Keratinocyte (primary cell): ENCODE measurements around the gene TNFRSF4. TPM values are rescaled to one million over a fixed set of nuclear protein-coding genes. Genes with fewer than 3 reads are reported as not detected.

Experiments used
- DNase-seq: peaks from one replicate; pipeline ENCODE4 v3.0.0-alpha.2; 2011; ENCODE audit warnings: low read depth, missing footprints, low spot score
- FAIRE-seq: peaks from 2 replicates; lab custom pipeline; 2011; peaks lifted over from hg19 to GRCh38; lab: Jason Lieb, UNC
- H2AFZ ChIP-seq: 2 replicates; pipeline ENCODE4 v1.6.0; 2012; ENCODE audit warnings: low read length, control low read depth, inconsistent platforms; ENCODE audit not compliant: control insufficient read depth
- H3K27ac ChIP-seq: 2 replicates; pipeline ENCODE4 v1.5.1; 2011; ENCODE audit warnings: low read length; ENCODE audit not compliant: control insufficient read depth, insufficient read depth
- H3K27me3 ChIP-seq: 3 replicates; pipeline ENCODE4 v1.6.0; 2011; ENCODE audit warnings: low read length; ENCODE audit not compliant: control insufficient read depth, insufficient read depth; ENCODE audit errors: extremely low read depth
- H3K36me3 ChIP-seq, 2 experiments: 2 replicates in 1 of 2; 3 replicates in 1 of 2; pipeline ENCODE4 v1.5.1; 2011; ENCODE audit warnings: low read length in 2 of 2, mild to moderate bottlenecking in 1 of 2; ENCODE audit not compliant: control insufficient read depth in 2 of 2, insufficient read depth in 2 of 2; ENCODE audit errors: extremely low read depth in 1 of 2
- H3K4me1 ChIP-seq: 3 replicates; pipeline ENCODE4 v1.5.1; 2011; ENCODE audit warnings: low read length; ENCODE audit not compliant: control insufficient read depth, insufficient read depth; ENCODE audit errors: extremely low read depth
- H3K4me2 ChIP-seq: 3 replicates; pipeline ENCODE4 v1.6.0; 2011; ENCODE audit warnings: low read depth, low read length; ENCODE audit not compliant: control insufficient read depth, insufficient read depth; ENCODE audit errors: extremely low read depth
- H3K4me3 ChIP-seq, 3 experiments: fragments of 200-600 bp in 1 of 3; sonication (generic) in 1 of 3; 2 replicates in 2 of 3; 3 replicates in 1 of 3; pipeline ENCODE4 v1.5.1; 2011 to 2016; ENCODE audit warnings: low read length in 3 of 3, mild to moderate bottlenecking in 3 of 3, control low read depth in 2 of 3, inconsistent platforms in 1 of 3, low read depth in 1 of 3, mixed read lengths in 1 of 3, mixed run types in 1 of 3, moderate library complexity in 1 of 3; ENCODE audit not compliant: control insufficient read depth in 2 of 3, insufficient read depth in 2 of 3; ENCODE audit errors: extremely low read depth in 1 of 3
- H3K79me2 ChIP-seq: 2 replicates; pipeline ENCODE4 v1.6.0; 2012; ENCODE audit warnings: low read length; ENCODE audit not compliant: control insufficient read depth, insufficient read depth
- H3K9ac ChIP-seq: 3 replicates; pipeline ENCODE4 v1.6.0; 2011; ENCODE audit warnings: low read length; ENCODE audit not compliant: control insufficient read depth, insufficient read depth; ENCODE audit errors: extremely low read depth
- H3K9me1 ChIP-seq: 3 replicates; pipeline ENCODE4 v1.6.0; 2011; ENCODE audit warnings: low read length; ENCODE audit not compliant: control insufficient read depth, insufficient read depth; ENCODE audit errors: extremely low read depth
- H3K9me3 ChIP-seq: 2 replicates; pipeline ENCODE4 v1.5.1; 2012; ENCODE audit warnings: low read depth, low read length; ENCODE audit not compliant: control insufficient read depth
- H4K20me1 ChIP-seq: 3 replicates; pipeline ENCODE4 v1.6.0; 2011; ENCODE audit warnings: low read length; ENCODE audit not compliant: control insufficient read depth, insufficient read depth; ENCODE audit errors: extremely low read depth
- CTCF ChIP-seq, 3 experiments: IDR thresholded peaks in 1 of 3; conservative IDR thresholded peaks in 1 of 3; optimal IDR thresholded peaks in 1 of 3; 2 replicates in 2 of 3; 3 replicates in 1 of 3; pipeline versions ENCODE3 to v1.5.1; 2011; ENCODE audit warnings: low read length in 3 of 3, mild to moderate bottlenecking in 3 of 3, moderate library complexity in 2 of 3, control low read depth in 1 of 3, inconsistent platforms in 1 of 3; ENCODE audit not compliant: insufficient read depth in 2 of 3; ENCODE audit errors: extremely low read depth in 1 of 3
- EZH2 ChIP-seq: IDR thresholded peaks from one replicate; pipeline ENCODE4 v1.6.1; 2012; ENCODE audit warnings: inconsistent platforms, mild to moderate bottlenecking, low read length, moderate library complexity
- dilution Hi-C: fragments of 300-500 bp; cut with MboI; formaldehyde crosslinking; loops from one replicate; pipeline ENCODE4 v1.7.0; 2020; ENCODE audit warnings: low sequenced_read_pairs; ENCODE audit not compliant: extremely low pct_ligation_motif_present
- polyA plus RNA-seq, 5 experiments: library from polyadenylated mRNA; depleted of rRNA in 3 of 5; stranded (reverse) in 3 of 5; stranded (forward) in 1 of 5; unstranded in 1 of 5; fragments of >200 nt; gene quantifications; 1 replicate in 1 of 5; 2 replicates in 3 of 5; 3 replicates in 1 of 5; pipeline versions ENCODE4 v1.2.1 to v1.2.3, GENCODE V29; 2011 to 2012; ENCODE audit warnings: missing spikeins in 2 of 5, low read depth in 1 of 5, low replicate concordance in 1 of 5

Gene TNFRSF4
- polyA plus RNA-seq, 1 donor (not counting 4 experiments of a cell fraction or from before 2014, with no cell fraction given), result not detected

GRCh38 chr1:1170215-1171091 lies 43.5 kb downstream of the TNFRSF4 start:
- Histone ChIP-seq H3K4me3 (no peak overlapping the region), H3K9me1 (no peaks in the 10 kb centered on the region), H4K20me1 (peaks cover 7% of the 10 kb centered on the region), H3K79me2 (peaks cover 30% of the 10 kb centered on the region), H3K4me2 (no peak overlapping the region), H3K36me3 (peaks cover 0 to 7% of the 10 kb centered on the region in 2 experiments), H3K9me3 (no peaks in the 10 kb centered on the region), H3K4me1 (peaks cover 8% of the 10 kb centered on the region), H3K27me3 (no peaks in the 10 kb centered on the region), H2AFZ (no peak overlapping the region), H3K9ac (no peak overlapping the region), H3K27ac (no peak overlapping the region)
- DNase-seq (no peak), FAIRE-seq (no peak)
- TF ChIP-seq EZH2 (no peak), CTCF (optimal IDR thresholded peaks at IDR 0.05 in 1 of 3, IDR thresholded peaks at IDR 0.05 in 1 of 3, conservative IDR thresholded peaks at IDR 0.05 in 1 of 3; ENCODE audit: extremely low read depth in 1 of 3, insufficient read depth in 2 of 3, low read length in 3 of 3) (no peak)
- dilution Hi-C loops, result no loop called here

GRCh38 chr1:1169429-1170214 lies 44.3 kb downstream of the TNFRSF4 start:
- Histone ChIP-seq H3K27me3 (no peaks in the 10 kb centered on the region), H3K4me2 (no peak overlapping the region), H3K27ac (no peak overlapping the region), H3K36me3 (peaks cover 0 to 7% of the 10 kb centered on the region in 2 experiments), H3K4me3 (no peak overlapping the region), H3K4me1 (peaks cover 11% of the 10 kb centered on the region), H3K79me2 (peaks cover 36% of the 10 kb centered on the region), H2AFZ (no peak overlapping the region), H3K9ac (no peak overlapping the region), H3K9me1 (no peaks in the 10 kb centered on the region), H3K9me3 (no peaks in the 10 kb centered on the region), H4K20me1 (peaks cover 7% of the 10 kb centered on the region)
- FAIRE-seq, result no peak
- dilution Hi-C loops, result no loop called here
- DNase-seq, result no peak
- TF ChIP-seq CTCF (optimal IDR thresholded peaks at IDR 0.05 in 1 of 3, IDR thresholded peaks at IDR 0.05 in 1 of 3, conservative IDR thresholded peaks at IDR 0.05 in 1 of 3; ENCODE audit: extremely low read depth in 1 of 3, insufficient read depth in 2 of 3, low read length in 3 of 3) (no peak), EZH2 (no peak)
